Mesothelial cell of epicardium (in vitro differentiated cells): ENCODE measurements around the gene SMIM45.

Experiments used
- DNase-seq, 2 experiments: peaks; one replicate each; pipeline ENCODE4 v3.0.0; 2021; ENCODE audit warnings: low spot score in 2 of 2; ENCODE audit not compliant: unreplicated experiment in 2 of 2
- H3K27ac Mint-ChIP-seq: 2 replicates; pipeline ENCODE4 v1.8.0; 2021; ENCODE audit warnings: mixed read lengths
- H3K27me3 Mint-ChIP-seq: 2 replicates; pipeline ENCODE4 v1.8.0; 2021; ENCODE audit warnings: low read depth, mixed read lengths
- H3K36me3 Mint-ChIP-seq: 2 replicates; pipeline ENCODE4 v1.8.0; 2021; ENCODE audit warnings: mixed read lengths
- H3K4me1 Mint-ChIP-seq: 2 replicates; pipeline ENCODE4 v1.8.0; 2021; ENCODE audit warnings: mixed read lengths
- H3K4me3 Mint-ChIP-seq: 2 replicates; pipeline ENCODE4 v1.8.0; 2021; ENCODE audit warnings: mild to moderate bottlenecking, moderate library complexity, mixed read lengths
- H3K9me3 Mint-ChIP-seq: 2 replicates; pipeline ENCODE4 v1.8.0; 2021; ENCODE audit warnings: mixed read lengths
- CTCF ChIP-seq: fragments of 200-600 bp; sonication (generic); IDR thresholded peaks from one replicate; pipeline ENCODE4 v1.5.0; 2021; ENCODE audit warnings: antibody characterized with exemption; ENCODE audit not compliant: unreplicated experiment

Gene SMIM45

DNA sequence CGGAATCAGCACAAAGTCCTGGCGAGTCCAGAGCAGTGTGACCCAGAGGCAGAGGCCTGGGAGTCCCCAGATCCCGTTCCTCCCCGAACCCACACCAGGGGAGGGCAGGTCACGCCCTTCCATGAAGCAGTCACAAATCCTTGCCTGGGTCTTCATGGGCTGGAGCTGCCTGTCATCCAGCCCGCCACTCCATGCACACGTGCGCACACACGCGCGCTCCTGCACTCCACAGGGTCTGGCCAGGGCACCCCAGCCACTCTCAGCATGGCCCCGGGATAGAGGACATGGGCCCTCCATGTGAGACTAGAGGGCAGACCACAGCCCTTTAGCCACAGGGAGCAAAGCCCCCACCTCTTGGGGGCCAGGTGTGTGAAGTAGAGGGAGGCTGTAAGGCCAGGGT, 19.6 kb upstream of the SMIM45 start:
- DNase-seq: no peak
- Mint-ChIP-seq H3K4me1 (peaks cover 7% of the 10 kb centered on the region), H3K27ac (no peak overlapping the region), H3K36me3 (no peaks in the 10 kb centered on the region), H3K4me3 (no peak overlapping the region), H3K9me3 (no peaks in the 10 kb centered on the region), H3K27me3 (peaks cover 10% of the 10 kb centered on the region)
- no peak for TF ChIP-seq CTCF

DNA sequence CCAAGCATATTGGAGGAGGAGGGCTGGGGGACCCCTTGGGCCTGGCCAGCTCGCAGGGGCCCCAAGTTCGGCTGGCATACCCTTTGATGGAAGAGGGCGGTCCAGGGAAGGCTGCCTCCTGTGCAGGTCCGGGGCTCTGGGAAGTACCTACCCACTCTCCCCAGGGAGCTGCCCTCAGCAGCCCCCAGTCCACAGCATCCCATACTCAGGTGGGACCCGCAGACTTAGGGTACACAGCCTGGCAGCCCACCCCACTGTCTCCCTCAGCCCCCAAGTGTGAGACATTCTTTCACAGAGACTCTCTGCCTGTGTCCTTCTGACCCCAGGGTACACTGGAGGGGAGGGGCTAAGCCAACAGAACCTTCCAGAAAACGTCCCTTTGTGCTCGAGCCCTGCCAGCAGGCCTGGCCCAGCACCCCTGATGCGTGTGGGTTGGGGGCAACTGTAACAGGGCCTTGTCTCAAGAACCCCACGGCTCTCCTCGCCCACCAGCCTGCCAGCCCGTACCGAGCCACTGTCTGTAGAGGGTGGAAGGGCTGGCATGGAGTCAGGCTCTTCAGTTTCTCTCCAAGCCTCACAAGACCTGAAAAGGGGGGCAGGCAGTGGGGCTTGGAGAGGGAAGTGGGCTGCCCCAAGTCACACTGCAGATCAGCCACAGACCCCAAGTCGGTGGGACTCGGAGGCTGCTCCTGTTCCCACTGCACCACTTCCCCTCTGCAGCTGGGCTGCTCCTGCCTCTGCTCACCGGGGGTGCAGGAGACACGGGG, 18.4 kb upstream of the SMIM45 start:
- Mint-ChIP-seq H3K4me3 (no peak overlapping the region), H3K36me3 (no peaks in the 10 kb centered on the region), H3K4me1 (no peaks in the 10 kb centered on the region)

DNA sequence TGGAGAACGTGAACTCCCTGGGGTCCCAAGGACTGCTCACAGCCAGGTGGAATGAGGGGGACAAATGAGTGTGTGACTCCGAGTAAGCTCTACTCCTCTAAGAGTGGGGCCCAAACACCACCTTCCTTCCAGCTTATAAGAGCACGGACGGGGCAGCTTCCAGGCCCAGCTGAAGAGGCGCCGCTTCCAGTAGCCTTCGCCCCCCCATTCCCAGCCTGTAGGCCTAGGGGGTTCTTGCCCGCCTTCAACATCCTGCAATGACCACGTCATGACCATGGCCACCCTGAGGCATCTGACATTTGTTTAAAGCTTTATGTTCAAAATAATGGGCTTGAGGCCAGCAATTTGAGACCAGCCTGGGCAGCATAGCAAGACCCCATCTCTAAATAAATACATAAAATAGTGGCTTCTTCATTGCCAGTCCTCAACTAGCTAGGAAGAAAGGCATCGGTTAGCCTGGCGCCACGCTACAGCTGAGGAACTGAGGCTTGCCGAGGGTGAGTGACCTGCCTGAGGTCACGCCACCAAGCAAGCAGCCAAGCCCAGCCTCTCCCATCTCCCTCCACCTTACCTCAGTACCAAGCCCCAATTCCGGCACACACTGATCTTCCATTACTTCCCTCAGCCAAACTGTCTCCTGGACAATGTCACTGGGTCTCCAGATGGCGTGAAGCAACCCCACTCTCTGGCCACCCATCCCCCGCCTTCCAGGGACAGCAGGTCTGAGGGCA, 17.5 kb upstream of the SMIM45 start:
- Mint-ChIP-seq H3K4me3 (no peak overlapping the region), H3K27me3 (no peaks in the 10 kb centered on the region), H3K36me3 (no peaks in the 10 kb centered on the region), H3K4me1 (no peaks in the 10 kb centered on the region), H3K27ac (no peak overlapping the region), H3K9me3 (no peaks in the 10 kb centered on the region)
- no peak for DNase-seq
- TF ChIP-seq CTCF: no peak

More for the DNA sequence above, 18.4 kb upstream of the SMIM45 start:
- H3K9me3 Mint-ChIP-seq: no peaks in the 10 kb centered on the region
- no peaks in the 10 kb centered on the region for H3K27me3 Mint-ChIP-seq
- no peak for TF ChIP-seq CTCF
- no peak for DNase-seq
- no peak overlapping the region for H3K27ac Mint-ChIP-seq

GRCh38 chr22:41935015-41935351, 17.0 kb upstream of the SMIM45 start:
- H3K9me3 Mint-ChIP-seq: no peaks in the 10 kb centered on the region

GRCh38 chr22:41935509-41935908, 16.4 kb upstream of the SMIM45 start:
- Mint-ChIP-seq H3K4me3 (no peak overlapping the region), H3K27me3 (no peaks in the 10 kb centered on the region), H3K9me3 (no peaks in the 10 kb centered on the region), H3K27ac (no peak overlapping the region), H3K36me3 (no peaks in the 10 kb centered on the region), H3K4me1 (no peaks in the 10 kb centered on the region)
- DNase-seq: no peak
- no peak for TF ChIP-seq CTCF

More at GRCh38 chr22:41935015-41935351, 17.0 kb upstream of the SMIM45 start:
- H3K4me1 Mint-ChIP-seq: no peaks in the 10 kb centered on the region
- no peak for DNase-seq
- no peak for TF ChIP-seq CTCF
- H3K4me3 Mint-ChIP-seq: no peak overlapping the region
- H3K27ac Mint-ChIP-seq: no peak overlapping the region
- no peaks in the 10 kb centered on the region for H3K27me3 Mint-ChIP-seq
- no peaks in the 10 kb centered on the region for H3K36me3 Mint-ChIP-seq
